Hematopoietic multipotent progenitor cell treated with erythropoietin and hydrocortisone succinate and interleukin-3 and kit ligand, for 15 days (in vitro differentiated cells): ENCODE measurements around the gene SUPT20H.

ENCODE experiments used
- DNase-seq: peaks from one replicate; pipeline ENCODE4 v3.0.0-alpha.2; 2015; ENCODE audit warnings: low spot score

SUPT20H gene

GRCh38 chr13:36999054-36999714 lies 60.3 kb downstream of the SUPT20H start, which contains the start of gene ALG5:
Gene ALG5 (minus strand): TSS chr13:36999340. CDS start chr13:36999300, 40 bp downstream.
- DNase-seq, result peak; percentile 92

- no peak for DNase-seq
Measured at GRCh38 chr13:36998624-36999041, 60.9 kb downstream of the SUPT20H start.

- peak; percentile 8 for DNase-seq
Measured at GRCh38 chr13:36997716-36998427, 61.6 kb downstream of the SUPT20H start.

GRCh38 chr13:36992362-36992761 lies 67.1 kb downstream of the SUPT20H start:
- DNase-seq, result no peak

- no peak for DNase-seq
Measured at GRCh38 chr13:36986462-36987240, 72.8 kb downstream of the SUPT20H start.

- DNase-seq, result peak; percentile 43
Measured at GRCh38 chr13:36981156-36981743, 78.2 kb downstream of the SUPT20H start.

- DNase-seq, result no peak
Measured at GRCh38 chr13:36979361-36980050, 80.0 kb downstream of the SUPT20H start.

- DNase-seq, result no peak
Measured at GRCh38 chr13:36975172-36975571, 84.3 kb downstream of the SUPT20H start.

- no peak for DNase-seq
Measured at GRCh38 chr13:36973621-36974295, 85.7 kb downstream of the SUPT20H start.

GRCh38 chr13:36973009-36973408 lies 86.5 kb downstream of the SUPT20H start:
- DNase-seq, result no peak

- DNase-seq, result no peak
Measured at GRCh38 chr13:36966404-36966803, 93.1 kb downstream of the SUPT20H start.

GRCh38 chr13:36965767-36966166 lies 93.7 kb downstream of the SUPT20H start:
- DNase-seq, result no peak

- no peak for DNase-seq
Measured at GRCh38 chr13:36959456-36960116, 99.9 kb downstream of the SUPT20H start.
